ENCODE measurements around the gene RSU1.

Gene RSU1

DNA sequence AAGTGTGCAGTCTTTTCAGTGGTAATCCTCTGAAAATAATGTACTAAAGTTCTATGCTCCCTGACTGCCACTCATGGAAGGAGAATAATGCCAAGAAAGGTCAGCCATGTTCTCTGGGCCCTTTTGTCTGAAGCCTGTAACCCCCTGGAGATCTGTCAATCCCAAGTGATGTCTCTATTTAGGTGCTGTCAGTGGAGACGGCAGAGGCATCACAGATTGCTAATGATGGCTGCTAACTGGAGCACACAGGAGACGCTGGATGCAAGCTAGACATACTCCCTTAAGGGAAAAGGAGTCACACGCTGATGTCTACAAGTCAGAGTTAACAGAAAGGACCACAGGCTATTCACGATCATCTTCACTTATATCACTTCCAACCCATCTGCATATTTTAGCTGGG is 118.8 kb downstream of the RSU1 start:
- Histone ChIP-seq H3K4me1 (ENCODE audit: control insufficient read depth in 1 of 2, insufficient read depth in 2 of 2, low read length in 2 of 2) (no peaks in the 10 kb centered on the region), H3K36me3 (ENCODE audit: control insufficient read depth in 1 of 2, insufficient read depth in 2 of 2, low read length in 2 of 2) (no peaks in the 10 kb centered on the region), H3K4me3 (ENCODE audit: low read depth in 1 of 2, low read length in 2 of 2) (no peak overlapping the region), H3K27me3 (ENCODE audit: control insufficient read depth in 1 of 2, insufficient read depth in 2 of 2, low read length in 2 of 2) (no peaks in the 10 kb centered on the region), H3K9ac (ENCODE audit: low read depth in 1 of 2, low read length in 2 of 2) (no peak overlapping the region), H3K9me3 (ENCODE audit: control insufficient read depth in 1 of 2, low read length in 2 of 2) (no peaks in the 10 kb centered on the region), H3K27ac (ENCODE audit: low read depth, low read length) (no peak overlapping the region)

DNA sequence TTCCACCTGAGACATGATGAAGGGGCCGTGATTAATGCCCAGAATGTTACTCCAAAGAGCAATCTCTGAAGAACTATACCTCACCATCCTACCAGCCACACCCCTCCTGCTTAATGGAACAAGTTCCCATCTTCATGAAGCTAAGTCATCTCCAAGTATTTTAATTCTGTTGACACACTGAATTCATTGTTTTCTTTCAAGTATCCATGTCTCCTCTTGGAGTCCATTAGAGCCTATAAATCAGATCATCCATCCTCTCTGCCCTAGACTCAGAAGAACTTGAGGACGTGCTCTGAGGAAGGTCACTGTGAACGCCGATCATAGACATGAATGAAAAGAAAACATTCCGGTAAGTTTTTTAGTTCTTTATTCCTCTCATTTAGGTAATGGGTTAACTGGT is 126.8 kb downstream of the RSU1 start:
- H3K27ac ChIP-seq (ENCODE audit: low read depth, low read length): no peak overlapping the region
- H3K9me3 ChIP-seq (ENCODE audit: control insufficient read depth in 1 of 2, low read length in 2 of 2): no peaks in the 10 kb centered on the region
- no peaks in the 10 kb centered on the region for H3K27me3 ChIP-seq (ENCODE audit: control insufficient read depth in 1 of 2, insufficient read depth in 2 of 2, low read length in 2 of 2)
- H3K4me1 ChIP-seq (ENCODE audit: control insufficient read depth in 1 of 2, insufficient read depth in 2 of 2, low read length in 2 of 2): peaks cover 4 to 6% of the 10 kb centered on the region in 2 donors
- no peak overlapping the region for H3K4me3 ChIP-seq (ENCODE audit: low read depth in 1 of 2, low read length in 2 of 2)
- no peak overlapping the region for H3K9ac ChIP-seq (ENCODE audit: low read depth in 1 of 2, low read length in 2 of 2)
- no peaks in the 10 kb centered on the region for H3K36me3 ChIP-seq (ENCODE audit: control insufficient read depth in 1 of 2, insufficient read depth in 2 of 2, low read length in 2 of 2)

DNA sequence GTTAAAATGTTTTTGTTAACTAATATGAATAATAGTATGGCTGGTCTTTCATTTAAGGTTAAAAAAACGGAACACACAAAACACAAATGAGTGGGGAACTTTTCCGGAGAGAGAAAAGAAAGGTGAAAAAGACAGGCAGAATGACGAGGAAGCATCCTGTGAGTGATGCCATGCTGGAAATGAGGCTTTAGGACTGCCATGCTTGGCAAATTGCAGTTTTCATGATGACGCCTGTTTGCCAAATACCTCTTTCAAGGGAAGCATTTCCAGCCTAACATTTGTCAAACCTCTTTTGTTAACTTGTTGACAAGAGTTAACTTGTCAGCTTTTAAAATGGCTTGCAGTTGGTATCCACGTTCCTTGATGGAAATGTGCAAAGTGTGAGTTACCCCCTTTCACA is 127.5 kb downstream of the RSU1 start:
- no peaks in the 10 kb centered on the region for H3K9me3 ChIP-seq (ENCODE audit: control insufficient read depth in 1 of 2, low read length in 2 of 2)
- H3K4me3 ChIP-seq (ENCODE audit: low read depth in 1 of 2, low read length in 2 of 2): no peak overlapping the region
- H3K36me3 ChIP-seq (ENCODE audit: control insufficient read depth in 1 of 2, insufficient read depth in 2 of 2, low read length in 2 of 2): no peaks in the 10 kb centered on the region
- H3K9ac ChIP-seq (ENCODE audit: low read depth in 1 of 2, low read length in 2 of 2): no peak overlapping the region
- H3K4me1 ChIP-seq (ENCODE audit: control insufficient read depth in 1 of 2, insufficient read depth in 2 of 2, low read length in 2 of 2): peaks cover 4 to 6% of the 10 kb centered on the region in 2 donors
- H3K27me3 ChIP-seq (ENCODE audit: control insufficient read depth in 1 of 2, insufficient read depth in 2 of 2, low read length in 2 of 2): no peaks in the 10 kb centered on the region
- no peak overlapping the region for H3K27ac ChIP-seq (ENCODE audit: low read depth, low read length)

DNA sequence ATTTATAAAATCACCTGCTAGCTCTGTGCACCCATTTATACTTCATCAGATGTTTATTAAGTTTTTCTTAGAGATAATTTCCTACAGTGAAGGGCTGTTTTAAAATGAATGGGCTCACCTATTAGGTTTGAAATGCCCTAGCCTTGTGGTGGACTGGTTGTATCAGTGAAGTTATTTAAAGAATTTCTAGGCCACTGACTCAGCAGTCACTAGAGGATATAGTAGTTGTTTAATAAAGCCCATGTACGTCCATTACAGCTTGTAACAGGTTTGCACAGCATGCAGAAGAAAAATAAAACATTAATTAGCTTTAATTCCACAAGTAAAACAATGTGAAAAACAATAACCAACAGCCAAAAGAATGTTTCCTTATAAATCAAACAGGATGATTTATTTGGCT is 128.0 kb downstream of the RSU1 start:
- Histone ChIP-seq H3K9me3 (ENCODE audit: control insufficient read depth in 1 of 2, low read length in 2 of 2) (no peaks in the 10 kb centered on the region), H3K27me3 (ENCODE audit: control insufficient read depth in 1 of 2, insufficient read depth in 2 of 2, low read length in 2 of 2) (no peaks in the 10 kb centered on the region), H3K36me3 (ENCODE audit: control insufficient read depth in 1 of 2, insufficient read depth in 2 of 2, low read length in 2 of 2) (no peaks in the 10 kb centered on the region), H3K27ac (ENCODE audit: low read depth, low read length) (no peak overlapping the region), H3K4me3 (ENCODE audit: low read depth in 1 of 2, low read length in 2 of 2) (no peak overlapping the region), H3K9ac (ENCODE audit: low read depth in 1 of 2, low read length in 2 of 2) (no peak overlapping the region), H3K4me1 (ENCODE audit: control insufficient read depth in 1 of 2, insufficient read depth in 2 of 2, low read length in 2 of 2) (peaks cover 4 to 6% of the 10 kb centered on the region in 2 donors)

DNA sequence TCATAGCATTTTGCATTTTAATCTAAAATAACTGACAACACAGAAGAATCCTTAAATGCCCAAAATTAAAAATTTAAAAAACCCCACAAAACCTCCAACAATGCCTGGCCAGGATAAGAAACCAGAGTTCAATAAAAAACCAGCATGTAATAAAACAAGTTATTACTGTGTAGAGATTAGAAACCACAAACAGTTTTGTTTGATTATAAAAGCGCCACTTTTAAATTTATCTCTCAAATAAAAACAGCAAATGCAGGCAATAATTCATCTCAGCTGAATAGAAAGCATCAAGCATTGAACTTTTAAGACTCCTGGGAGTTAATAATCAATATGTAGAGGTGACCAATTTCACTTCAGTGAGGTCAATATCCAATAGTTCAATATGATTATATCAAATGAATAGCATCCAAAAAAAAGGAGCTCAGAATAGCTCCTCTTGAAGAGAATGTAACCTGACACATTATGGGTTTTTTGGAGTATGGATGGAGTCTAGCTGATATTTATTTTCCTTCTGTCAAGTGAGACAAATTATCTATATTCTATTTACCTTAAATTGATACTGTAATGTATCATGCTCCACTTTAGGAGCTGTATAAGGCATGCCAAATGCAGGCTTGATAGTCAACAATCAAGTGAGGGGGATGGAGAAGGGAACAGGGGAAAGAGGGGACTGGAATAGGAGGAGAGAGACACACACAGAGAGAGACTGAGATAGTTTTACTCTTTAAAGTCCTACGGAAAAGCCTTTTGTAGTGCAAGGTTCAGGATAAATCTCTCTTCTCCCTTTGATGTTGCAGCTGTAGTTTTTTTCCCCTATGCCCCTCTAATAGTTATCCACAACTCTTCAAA is 130.9 kb downstream of the RSU1 start:
- Histone ChIP-seq H3K4me3 (ENCODE audit: low read depth in 1 of 2, low read length in 2 of 2) (no peak overlapping the region), H3K27me3 (ENCODE audit: control insufficient read depth in 1 of 2, insufficient read depth in 2 of 2, low read length in 2 of 2) (no peaks in the 10 kb centered on the region), H3K27ac (ENCODE audit: low read depth, low read length) (no peak overlapping the region), H3K9me3 (ENCODE audit: control insufficient read depth in 1 of 2, low read length in 2 of 2) (no peaks in the 10 kb centered on the region), H3K9ac (ENCODE audit: low read depth in 1 of 2, low read length in 2 of 2) (no peak overlapping the region), H3K36me3 (ENCODE audit: control insufficient read depth in 1 of 2, insufficient read depth in 2 of 2, low read length in 2 of 2) (no peaks in the 10 kb centered on the region), H3K4me1 (ENCODE audit: control insufficient read depth in 1 of 2, insufficient read depth in 2 of 2, low read length in 2 of 2) (peaks cover 4 to 6% of the 10 kb centered on the region in 2 donors)

DNA sequence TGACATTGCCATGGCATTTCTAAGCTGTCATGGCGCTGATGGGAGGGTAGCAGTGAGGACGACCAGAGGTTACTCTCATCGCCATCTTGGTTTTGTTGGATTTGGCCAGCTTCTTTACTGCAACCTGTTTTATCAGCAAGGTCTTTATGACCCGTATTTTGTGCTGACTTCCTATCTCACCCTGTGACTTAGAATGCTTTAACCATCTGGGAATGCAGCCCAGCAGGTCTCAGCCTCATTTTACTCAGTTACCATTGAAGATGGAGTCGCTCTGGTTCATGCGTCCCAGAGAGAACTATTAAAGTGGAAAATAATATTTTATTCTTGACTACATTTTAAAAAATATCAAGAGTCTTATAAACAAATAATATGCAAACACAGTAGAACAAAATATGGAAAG is 131.7 kb downstream of the RSU1 start:
- Histone ChIP-seq H3K4me3 (ENCODE audit: low read depth in 1 of 2, low read length in 2 of 2) (no peak overlapping the region), H3K9me3 (ENCODE audit: control insufficient read depth in 1 of 2, low read length in 2 of 2) (no peaks in the 10 kb centered on the region), H3K4me1 (ENCODE audit: control insufficient read depth in 1 of 2, insufficient read depth in 2 of 2, low read length in 2 of 2) (peaks cover 4 to 6% of the 10 kb centered on the region in 2 donors), H3K27ac (ENCODE audit: low read depth, low read length) (no peak overlapping the region), H3K36me3 (ENCODE audit: control insufficient read depth in 1 of 2, insufficient read depth in 2 of 2, low read length in 2 of 2) (no peaks in the 10 kb centered on the region), H3K9ac (ENCODE audit: low read depth in 1 of 2, low read length in 2 of 2) (no peak overlapping the region), H3K27me3 (ENCODE audit: control insufficient read depth in 1 of 2, insufficient read depth in 2 of 2, low read length in 2 of 2) (no peaks in the 10 kb centered on the region)

DNA sequence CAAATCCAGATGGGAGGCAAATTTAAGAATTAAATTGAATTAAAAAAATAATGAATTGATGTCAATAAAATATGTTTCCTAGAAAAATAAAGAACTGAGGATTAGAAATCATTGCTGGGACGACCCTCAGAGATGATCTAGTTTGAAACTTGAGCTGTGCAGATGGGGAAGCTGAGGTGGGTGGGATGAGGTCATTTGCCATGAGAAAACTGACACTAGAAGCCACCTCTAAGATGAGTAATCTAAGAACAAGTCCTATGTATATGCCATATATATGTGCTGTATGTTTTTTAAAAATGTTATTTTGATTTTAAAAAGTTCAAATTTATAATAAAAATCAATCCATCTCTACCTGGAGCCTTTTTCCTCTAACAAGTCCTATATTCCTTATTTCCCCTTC is 135.7 kb downstream of the RSU1 start:
- Histone ChIP-seq H3K9me3 (ENCODE audit: control insufficient read depth in 1 of 2, low read length in 2 of 2) (no peaks in the 10 kb centered on the region), H3K27me3 (ENCODE audit: control insufficient read depth in 1 of 2, insufficient read depth in 2 of 2, low read length in 2 of 2) (no peaks in the 10 kb centered on the region), H3K4me3 (ENCODE audit: low read depth in 1 of 2, low read length in 2 of 2) (no peak overlapping the region), H3K4me1 (ENCODE audit: control insufficient read depth in 1 of 2, insufficient read depth in 2 of 2, low read length in 2 of 2) (peaks cover 3 to 5% of the 10 kb centered on the region in 2 donors), H3K27ac (ENCODE audit: low read depth, low read length) (no peak overlapping the region), H3K9ac (ENCODE audit: low read depth in 1 of 2, low read length in 2 of 2) (no peak overlapping the region), H3K36me3 (ENCODE audit: control insufficient read depth in 1 of 2, insufficient read depth in 2 of 2, low read length in 2 of 2) (no peaks in the 10 kb centered on the region)

DNA sequence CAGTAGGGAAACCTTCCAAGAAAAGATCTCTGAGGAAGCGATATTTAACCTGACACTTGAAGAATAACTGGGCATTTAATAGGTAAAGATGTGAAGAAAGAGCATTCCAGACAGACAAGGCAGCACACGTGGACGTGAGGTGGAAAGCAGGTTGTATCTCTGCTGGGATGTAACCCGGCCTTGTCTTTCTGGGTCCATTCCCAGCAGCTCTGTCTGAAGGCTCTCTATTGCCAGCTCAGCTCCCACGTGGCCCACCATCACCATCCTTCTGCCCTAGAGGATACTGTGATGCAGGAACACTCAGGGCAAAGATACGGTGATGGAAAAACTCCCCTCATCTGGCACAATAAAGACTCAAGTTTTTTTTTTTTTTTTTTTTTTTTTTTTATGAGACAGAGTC is 137.7 kb downstream of the RSU1 start:
- Histone ChIP-seq H3K27me3 (ENCODE audit: control insufficient read depth in 1 of 2, insufficient read depth in 2 of 2, low read length in 2 of 2) (no peaks in the 10 kb centered on the region), H3K36me3 (ENCODE audit: control insufficient read depth in 1 of 2, insufficient read depth in 2 of 2, low read length in 2 of 2) (no peaks in the 10 kb centered on the region), H3K27ac (ENCODE audit: low read depth, low read length) (no peak overlapping the region), H3K4me3 (ENCODE audit: low read depth in 1 of 2, low read length in 2 of 2) (no peak overlapping the region), H3K4me1 (ENCODE audit: control insufficient read depth in 1 of 2, insufficient read depth in 2 of 2, low read length in 2 of 2) (no peaks in the 10 kb centered on the region), H3K9ac (ENCODE audit: low read depth in 1 of 2, low read length in 2 of 2) (no peak overlapping the region), H3K9me3 (ENCODE audit: control insufficient read depth in 1 of 2, low read length in 2 of 2) (no peaks in the 10 kb centered on the region)

DNA sequence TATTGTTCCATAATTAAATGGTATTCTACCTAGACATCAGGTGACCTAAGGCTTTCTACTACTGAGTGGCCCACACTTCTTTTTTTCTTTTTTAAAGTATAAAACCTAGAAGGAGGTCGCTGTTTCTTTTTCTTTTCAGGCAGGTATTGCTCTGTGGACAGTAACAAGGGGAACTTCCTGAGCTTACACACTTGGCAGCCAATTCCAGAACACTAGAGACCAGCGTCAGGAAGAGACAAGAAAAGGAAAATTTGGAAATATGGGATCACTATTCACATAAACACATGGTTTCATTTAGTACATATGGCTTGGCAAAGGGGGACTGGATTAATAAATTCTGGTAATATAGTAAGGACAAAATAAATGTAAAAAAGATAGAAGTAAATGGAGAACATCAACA is 141.9 kb downstream of the RSU1 start:
- no peaks in the 10 kb centered on the region for H3K9me3 ChIP-seq (ENCODE audit: control insufficient read depth in 1 of 2, low read length in 2 of 2)
- H3K27ac ChIP-seq (ENCODE audit: low read depth, low read length): no peak overlapping the region
- no peaks in the 10 kb centered on the region for H3K27me3 ChIP-seq (ENCODE audit: control insufficient read depth in 1 of 2, insufficient read depth in 2 of 2, low read length in 2 of 2)
- no peaks in the 10 kb centered on the region for H3K36me3 ChIP-seq (ENCODE audit: control insufficient read depth in 1 of 2, insufficient read depth in 2 of 2, low read length in 2 of 2)
- no peak overlapping the region for H3K4me3 ChIP-seq (ENCODE audit: low read depth in 1 of 2, low read length in 2 of 2)
- H3K4me1 ChIP-seq (ENCODE audit: control insufficient read depth in 1 of 2, insufficient read depth in 2 of 2, low read length in 2 of 2): no peaks in the 10 kb centered on the region
- no peak overlapping the region for H3K9ac ChIP-seq (ENCODE audit: low read depth in 1 of 2, low read length in 2 of 2)

DNA sequence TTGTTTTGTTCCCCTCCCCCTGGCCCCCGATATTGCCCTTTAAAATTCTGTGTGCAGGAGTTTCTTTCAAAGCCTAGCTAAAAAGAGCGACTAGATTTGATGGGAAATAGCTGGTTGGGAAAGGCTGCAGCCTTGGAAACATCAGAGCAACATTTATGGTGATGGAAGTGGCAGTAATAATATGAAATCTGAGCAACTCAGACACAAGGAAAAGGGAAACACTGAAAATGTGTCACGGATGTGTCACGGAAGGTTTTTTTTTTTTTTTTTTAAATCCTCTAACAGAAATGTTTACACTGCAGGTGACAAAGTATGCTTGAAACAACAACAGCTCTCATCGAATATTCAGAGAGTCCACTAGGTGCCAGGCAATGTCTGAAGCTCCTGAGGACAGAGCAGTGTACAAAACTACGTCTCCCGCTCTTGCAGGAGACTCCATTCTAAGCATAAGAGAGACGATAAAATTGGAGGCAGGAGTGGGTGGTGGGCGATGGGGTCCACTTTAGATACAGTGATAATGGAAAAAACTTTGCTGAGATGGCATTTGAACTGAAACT is 143.0 kb downstream of the RSU1 start:
- Histone ChIP-seq H3K4me1 (ENCODE audit: control insufficient read depth in 1 of 2, insufficient read depth in 2 of 2, low read length in 2 of 2) (no peaks in the 10 kb centered on the region), H3K4me3 (ENCODE audit: low read depth in 1 of 2, low read length in 2 of 2) (no peak overlapping the region), H3K9ac (ENCODE audit: low read depth in 1 of 2, low read length in 2 of 2) (no peak overlapping the region)

More for the DNA sequence above, 143.0 kb downstream of the RSU1 start:
- Histone ChIP-seq H3K9me3 (ENCODE audit: control insufficient read depth in 1 of 2, low read length in 2 of 2) (no peaks in the 10 kb centered on the region), H3K36me3 (ENCODE audit: control insufficient read depth in 1 of 2, insufficient read depth in 2 of 2, low read length in 2 of 2) (no peaks in the 10 kb centered on the region), H3K27ac (ENCODE audit: low read depth, low read length) (no peak overlapping the region), H3K27me3 (ENCODE audit: control insufficient read depth in 1 of 2, insufficient read depth in 2 of 2, low read length in 2 of 2) (no peaks in the 10 kb centered on the region)

All from duodenal mucosa (tissue), 2 donors.